ENCODE measurements around the gene ERC2.
A peak's percentile ranks its signal among the peaks of the same experiment; 100 is the strongest.
"Not testable (repeated sequence)": the region's sequence is repeated elsewhere in the genome, so short reads cannot be mapped to it uniquely, and the experiment has no call there.

The ERC2 gene

DNA sequence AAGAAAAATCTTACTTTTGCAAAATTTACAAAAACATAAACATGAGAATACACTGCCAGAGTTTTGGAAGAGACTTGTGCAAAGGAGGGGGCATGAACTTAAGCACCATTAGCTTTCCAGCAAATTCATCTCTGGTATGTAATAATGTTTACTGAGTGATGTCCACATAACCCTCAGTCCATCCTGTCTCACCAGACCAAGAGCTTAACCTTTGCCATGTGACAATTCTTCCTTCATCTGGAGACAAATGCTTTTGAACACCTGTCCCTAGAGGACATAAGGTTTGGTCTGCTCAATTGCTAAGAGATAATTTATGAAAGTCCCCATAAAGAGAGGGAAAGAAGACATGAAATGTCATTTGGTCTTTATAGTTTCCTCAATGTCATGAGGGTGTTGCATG, 412.3 kb downstream of the ERC2 start:
- DNase-seq, result no peak

DNA sequence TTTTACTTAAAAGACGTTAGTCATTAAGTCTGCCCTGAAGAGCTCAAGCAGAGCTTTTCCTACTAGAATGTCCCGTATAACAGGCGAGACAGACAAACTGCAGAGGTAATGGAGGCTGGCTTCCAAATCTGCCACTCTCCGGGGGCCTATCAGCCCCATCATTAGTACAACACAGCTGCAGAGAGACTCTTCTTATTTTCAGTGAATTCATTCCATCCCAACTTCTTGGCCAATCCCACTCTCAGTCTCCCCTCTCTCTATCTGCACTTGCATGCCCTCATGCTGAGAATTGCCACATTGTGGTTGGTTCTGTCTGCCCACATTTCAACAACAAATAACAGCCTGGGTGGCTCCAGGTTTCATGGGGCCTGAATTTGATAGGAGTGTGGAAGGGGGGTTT, 412.7 kb downstream of the ERC2 start:
- DNase-seq, result no peak

DNA sequence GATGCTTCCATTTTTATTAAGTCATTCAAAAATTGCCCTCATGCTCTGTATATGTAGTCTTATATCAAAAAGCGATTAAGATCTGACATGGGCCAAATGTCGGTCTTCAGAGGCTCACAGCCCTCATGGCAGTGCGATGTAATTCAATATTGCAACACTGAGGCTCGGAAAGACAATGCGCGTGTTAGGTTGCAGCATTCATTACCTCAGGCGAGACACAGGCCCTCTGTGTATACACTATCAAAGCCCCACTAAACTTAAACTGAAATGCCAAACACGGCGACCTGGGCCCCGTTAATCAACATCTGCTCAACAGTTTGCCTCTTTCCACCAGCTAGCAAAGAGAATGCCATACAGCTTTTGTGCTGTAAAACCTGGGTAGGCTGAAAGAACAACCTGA, 413.4 kb downstream of the ERC2 start:
- DNase-seq, result no peak

DNA sequence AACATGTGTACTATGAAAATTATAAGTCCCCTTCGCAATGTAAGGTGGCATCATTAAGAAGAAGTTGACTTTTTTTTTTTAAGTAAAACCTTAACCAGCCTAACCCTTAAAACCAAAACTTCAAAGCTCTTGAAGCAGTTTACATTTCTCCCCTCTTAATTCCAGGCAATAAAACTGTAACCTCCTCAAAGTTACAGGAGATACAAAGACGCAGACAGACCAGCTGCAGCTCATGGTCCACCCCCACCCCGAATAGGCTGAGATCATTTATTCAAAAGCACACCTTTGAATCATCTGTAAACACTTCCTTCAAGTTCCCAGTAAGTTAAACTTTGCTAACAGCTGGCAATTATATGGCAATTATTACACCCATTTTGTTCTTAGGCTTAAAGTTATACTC, 414.5 kb downstream of the ERC2 start:
- DNase-seq, result no peak

DNA sequence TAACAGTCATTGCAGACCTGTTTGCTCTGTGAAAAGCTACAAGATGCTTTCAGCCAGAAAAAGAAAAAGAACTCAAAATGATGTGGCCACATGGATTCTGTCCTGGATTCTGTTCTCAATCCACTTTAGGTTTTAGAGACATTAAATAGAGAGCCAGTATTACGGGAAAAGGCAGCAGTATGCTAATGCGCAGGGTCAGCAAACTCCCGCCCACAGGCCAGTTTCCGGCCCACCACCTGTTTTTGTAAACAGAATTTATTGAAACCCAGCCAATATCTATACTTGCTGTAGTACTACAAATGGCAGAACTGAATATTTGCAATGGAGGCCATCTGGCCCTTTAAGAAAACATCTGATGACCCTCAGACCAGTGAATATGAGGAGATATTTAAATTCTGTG, 416.1 kb downstream of the ERC2 start:
- DNase-seq, result no peak

DNA sequence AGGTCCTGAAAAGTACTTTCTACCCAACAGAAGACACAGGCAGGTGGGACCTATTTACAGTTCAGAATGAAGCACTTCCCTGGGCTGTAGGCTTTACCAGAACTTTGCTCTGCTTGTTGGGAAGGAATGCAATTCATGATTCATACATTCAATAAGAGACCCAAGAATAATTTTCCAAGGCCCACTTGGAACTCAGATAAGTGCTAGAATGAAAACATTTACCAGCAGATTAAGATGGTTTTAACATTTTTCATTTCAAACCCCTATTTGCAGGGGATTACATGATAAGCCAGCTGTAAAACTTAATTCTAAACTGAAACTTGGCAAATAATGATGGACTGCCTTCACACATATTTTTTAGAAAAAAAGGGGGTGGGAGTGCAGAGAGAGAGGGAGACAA, 417.2 kb downstream of the ERC2 start:
- no peak for DNase-seq

DNA sequence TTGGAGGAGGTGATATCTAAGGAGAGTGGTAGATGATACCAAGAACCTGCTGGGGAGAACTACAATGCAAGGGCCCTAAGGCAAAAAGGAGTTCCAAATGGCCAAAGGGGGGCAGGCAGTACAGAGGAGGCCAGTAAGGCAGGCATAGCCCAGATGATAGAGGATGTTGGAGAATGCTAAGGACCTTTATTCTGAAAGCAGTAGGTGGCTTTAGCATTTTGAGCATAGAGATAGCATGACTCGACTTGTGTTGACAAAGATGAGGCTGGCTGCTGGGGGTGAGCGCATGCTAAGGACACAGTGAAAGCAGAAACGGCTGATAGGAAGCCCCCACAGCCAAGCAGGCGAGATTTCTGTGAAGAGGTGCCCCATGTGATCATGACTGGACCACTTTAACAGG, 419.3 kb downstream of the ERC2 start:
- no peak for DNase-seq

DNA sequence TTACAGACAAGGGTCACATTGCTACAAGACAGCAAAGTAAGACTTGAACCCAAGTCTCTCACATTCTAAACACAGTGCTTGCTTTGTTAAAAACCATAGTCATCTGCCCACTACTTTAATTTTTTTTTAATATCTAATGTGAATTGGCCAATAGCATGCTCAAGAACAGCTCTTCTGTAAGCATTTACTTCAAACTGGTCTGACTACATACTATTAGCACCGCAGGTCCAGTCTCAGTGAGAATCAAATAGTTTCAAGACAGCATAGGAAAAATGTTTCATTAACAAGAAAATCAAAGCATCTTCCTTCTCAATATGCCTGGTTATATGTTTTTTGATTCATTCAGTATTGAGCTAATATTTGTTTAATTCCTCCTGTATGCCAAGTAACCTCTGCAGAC, 419.9 kb downstream of the ERC2 start:
- no peak for DNase-seq

DNA sequence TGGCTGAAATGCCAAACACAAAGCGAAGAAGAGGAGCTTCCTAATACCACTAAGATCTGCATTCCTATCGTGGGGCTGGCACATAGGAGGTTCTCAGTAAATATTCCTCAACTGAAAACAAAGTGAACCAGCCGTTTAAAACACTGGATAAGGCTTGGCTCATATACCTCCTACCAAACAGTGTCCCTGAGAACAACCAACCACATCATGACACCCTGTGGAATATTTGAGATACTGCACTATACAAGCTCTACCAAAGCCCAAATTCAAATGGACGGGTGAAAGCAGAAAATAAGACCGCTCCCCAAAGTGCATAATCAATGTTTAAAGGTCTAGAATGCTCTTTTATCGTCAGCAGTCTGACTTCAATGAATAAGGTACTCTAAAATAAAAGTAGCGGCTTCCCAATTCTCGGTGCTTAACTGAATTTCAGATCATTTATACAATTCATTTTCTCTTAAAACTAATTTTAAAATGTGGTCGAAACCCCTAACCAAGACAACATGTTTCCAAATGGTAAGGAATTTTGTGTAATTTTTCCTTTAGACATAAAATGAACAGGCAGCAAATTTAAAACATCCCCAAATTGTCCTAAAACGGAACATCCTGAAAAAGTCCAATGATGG, 425.8 kb downstream of the ERC2 start:
- peak in 1 of 4 experiments; percentile 5 for DNase-seq

DNA sequence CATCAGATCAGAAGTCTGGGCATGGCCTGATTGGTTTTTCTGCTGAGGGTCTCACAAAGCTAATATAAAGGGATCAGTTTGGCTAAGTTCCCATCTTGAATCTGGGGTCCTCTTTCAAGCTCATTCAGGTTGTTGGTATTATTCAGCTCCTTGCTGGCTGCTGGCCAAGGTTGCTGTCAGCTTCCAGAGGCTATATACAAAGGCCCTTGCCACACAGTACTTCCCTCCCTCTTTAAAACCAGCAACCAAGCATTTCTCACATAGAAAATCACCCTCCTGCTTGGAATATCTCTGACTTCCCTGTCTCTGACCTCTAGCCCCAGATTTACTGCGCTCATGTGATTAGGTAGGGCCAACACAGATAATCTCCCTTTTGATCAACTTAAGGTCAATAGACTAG, 442.9 kb downstream of the ERC2 start:
- no peak for DNase-seq

DNA sequence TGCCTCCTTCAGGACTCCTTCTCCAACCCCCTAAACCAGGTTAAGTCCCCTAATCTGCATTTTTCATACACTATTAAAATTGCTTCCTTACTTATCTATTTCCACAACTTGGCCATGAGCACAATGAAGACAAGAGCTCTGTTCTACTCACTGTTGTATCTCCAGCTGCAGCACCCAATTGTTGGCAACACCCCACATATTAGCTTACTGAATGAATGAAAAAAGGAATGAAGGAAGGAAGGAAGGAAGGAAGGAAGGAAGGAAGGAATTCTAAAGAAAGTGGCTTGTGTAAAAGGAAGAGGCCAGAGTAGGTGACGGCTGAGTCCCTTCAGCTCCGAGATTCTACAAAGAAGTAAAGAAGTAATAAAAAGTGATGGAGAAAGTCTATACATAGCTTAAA, 444.7 kb downstream of the ERC2 start:
- DNase-seq, result no peak

DNA sequence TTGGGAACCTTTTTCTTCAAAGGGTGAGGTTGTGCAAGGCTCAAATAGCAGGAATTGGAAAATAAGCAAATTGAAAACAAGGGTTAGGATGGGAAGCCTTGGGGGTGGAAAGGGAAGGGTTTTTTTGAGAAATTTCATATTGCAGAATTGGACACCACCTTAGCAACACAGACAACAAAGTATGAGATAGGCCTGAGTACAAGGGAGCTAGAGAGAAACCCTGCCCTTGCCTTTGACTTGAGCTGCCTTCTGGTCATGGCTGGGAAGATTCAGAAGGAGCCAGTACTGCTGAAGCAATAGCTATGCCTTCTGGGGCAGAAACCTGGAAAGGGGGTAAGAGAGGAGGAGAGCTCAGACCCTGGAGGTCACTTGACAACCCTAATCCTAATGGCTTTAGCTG, 445.6 kb downstream of the ERC2 start:
- DNase-seq, result no peak

DNA sequence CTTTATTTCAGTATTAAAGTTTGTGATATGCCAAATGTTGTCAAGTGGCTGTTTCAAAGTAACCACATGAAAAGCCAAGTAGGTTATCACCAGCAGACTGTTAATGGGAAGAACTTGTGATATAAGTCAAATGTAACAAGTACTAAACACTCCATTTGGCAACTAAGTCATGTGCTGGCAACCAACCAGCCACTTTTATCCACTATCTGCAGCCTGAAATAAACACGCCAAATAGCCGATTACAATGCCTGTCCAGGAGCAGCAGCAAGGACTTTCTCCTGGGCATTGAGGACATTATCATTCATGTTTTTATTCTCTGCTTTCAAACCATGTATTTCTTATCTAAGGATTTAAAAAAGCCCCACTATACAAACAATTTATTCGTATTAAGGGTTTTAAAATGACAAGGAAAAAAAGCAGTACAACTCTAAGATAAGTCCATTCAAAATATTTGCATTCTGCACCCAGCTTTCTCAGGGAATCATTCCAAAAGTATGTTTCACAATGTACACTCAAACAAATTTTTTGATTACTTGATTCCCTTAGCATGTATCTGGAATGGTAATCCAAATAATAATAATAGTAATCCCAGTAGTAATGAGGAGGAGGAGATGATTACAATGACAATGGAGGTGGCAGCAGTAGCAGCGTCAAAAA, 448.6 kb downstream of the ERC2 start:
- DNase-seq, result no peak

DNA sequence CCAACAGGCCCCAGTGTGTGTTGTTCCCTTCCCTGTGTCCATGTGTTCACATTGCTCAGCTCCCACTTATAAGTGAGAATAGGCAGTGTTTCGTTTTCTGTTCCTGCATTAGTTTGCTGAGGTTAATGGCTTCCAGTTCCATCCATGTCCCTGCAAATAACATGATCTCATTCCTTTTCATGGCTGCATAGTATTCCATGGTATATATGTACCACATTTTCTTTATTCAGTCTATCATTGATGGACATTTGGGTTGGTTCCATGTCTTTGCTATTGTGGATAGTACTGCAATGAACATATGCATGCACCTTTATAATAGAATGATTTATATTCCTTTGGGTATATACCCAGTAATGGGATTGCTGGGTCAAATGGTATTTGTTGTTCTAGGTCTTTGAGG, 452.9 kb downstream of the ERC2 start:
- not testable (repeated sequence) for DNase-seq

DNA sequence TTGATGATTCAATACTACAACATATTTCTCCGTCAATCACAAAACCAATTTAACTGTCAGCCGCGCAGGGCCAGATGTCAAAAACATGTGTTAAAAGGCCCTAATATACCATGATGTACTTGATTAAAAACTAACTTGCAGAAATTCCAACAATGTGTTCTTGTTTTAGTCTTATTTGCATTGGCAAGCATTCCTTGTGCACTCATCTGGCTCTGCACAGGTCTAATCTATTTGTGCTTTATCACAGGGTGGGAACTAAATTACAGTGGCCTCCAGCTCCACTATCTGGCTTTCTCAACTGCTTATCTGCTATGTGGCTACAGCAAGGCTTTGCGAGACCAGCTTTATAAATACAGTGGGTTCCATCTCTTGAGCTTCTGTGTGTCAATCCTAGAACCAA, 455.5 kb downstream of the ERC2 start:
- no peak for DNase-seq

DNA sequence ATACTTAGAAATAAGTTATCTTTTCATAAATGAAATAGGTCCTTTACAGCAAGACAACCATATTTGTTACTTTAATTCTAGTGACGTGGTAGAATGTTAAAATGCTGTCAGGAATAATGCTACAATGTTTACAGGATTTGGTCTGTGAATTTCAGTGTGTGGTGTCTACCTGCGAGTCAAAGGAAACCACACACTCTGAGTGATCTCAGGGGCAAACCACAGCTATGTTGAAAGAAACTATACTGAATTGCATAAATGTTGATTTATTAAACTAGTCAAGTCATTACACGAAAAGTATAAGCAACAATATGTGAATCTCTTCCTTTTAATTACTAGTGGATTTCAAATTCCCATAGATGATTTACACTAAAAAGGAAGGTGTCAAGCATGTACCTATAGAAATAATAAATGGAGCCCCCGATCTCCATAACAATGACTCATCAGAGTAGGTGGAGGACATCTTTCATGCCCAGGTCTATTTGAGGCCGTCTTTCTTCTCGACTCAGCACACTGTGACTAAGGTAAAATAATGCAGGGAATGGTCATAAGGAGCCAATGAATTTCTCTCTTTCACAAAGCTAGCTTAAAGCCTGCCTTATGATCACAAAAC, 463.0 kb downstream of the ERC2 start:
- no peak for DNase-seq

DNA sequence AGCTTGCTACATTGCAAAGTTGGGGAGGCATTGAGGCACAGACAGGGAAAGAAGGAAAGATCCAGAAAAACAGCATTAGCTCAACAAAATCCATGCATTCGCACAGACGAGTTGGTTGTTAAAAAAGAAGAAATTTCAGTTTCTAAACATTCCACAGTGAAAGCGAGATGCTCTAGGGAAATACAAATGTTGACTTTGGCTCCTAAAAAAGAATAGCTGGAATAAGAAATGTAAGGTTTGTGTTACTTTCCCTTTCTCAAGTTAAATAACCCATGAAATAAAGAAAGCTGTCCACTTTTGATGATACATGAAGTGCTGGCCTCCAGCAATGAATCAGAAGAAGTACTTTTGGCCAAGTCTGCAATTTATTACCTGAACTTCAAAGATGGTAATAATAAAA, 465.1 kb downstream of the ERC2 start:
- no peak for DNase-seq

DNA sequence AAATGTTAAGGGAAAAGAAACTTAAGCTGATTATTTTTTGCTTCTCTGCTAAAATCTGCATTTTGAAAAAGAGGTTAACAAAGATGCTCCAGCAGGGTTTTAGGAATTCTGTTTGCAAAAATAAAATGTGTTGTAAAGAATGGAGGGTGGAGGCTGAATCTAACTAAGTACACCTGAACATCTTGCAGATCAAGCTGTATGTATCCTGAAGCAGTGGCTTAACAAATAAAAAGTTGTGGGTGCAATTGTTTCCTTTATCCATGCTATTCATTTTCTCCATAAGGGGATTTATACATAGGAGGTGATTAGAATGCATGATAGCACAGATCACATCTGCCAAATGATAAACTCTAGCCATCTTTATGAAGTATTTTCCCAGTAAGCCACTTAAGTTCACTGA, 466.3 kb downstream of the ERC2 start:
- DNase-seq, result no peak

DNA sequence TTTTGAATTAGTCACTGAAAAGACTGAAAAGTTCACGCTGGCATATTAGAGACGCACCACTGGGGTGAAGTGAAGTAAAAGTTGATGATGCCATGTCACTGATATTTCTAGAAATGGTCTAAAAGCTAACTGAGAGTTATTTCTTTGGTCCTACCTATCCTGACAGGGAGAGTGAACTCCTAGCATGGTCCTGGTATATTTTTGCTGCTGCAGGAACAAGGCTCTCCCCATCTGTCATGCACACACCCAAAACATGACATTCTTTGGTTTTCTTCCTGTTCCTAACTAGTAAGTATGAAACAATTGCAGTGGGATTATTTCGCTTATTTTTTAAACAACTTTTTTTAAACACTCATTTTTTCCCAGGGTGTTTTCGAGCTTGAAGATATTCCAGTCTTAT, 466.7 kb downstream of the ERC2 start:
- no peak for DNase-seq

DNA sequence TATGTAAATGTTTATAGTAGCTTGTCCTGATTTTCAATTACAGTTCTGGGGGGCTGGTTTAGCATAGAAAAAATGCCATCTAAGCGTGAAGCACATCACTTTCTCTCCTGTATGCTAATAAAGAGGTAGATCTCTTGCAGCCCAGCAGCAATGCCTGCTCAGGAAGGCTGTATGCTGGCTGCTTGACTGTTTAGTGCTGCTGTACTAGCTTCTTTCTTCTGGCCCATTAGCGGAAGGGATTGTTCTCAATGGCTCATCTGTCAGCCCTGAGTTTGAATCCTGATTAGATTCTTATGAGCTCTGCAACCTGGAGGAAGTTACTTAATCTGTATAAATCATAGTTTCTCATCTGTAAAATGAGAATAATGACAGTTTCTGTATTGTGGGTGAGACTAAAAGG, 478.9 kb downstream of the ERC2 start:
- DNase-seq, result no peak

DNA sequence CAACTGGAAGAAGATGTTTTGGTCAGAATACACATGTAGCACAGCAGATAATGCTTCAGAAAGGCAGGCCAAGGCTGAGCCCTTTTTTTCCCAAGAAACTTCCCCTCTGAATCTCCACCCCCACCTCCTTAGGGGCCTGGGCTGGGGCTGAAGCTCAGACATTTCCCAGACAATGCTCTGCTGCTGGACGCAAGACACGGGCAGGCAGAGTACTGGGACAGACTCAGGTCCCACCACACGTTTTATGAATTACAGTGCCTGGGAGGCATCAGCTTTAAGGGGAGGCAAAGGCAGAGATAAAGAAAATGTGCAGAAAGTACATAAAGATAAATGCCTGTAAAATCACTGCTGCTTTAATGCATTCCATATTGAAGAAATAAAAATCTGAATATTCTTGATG, 479.4 kb downstream of the ERC2 start:
- DNase-seq, result no peak

DNA sequence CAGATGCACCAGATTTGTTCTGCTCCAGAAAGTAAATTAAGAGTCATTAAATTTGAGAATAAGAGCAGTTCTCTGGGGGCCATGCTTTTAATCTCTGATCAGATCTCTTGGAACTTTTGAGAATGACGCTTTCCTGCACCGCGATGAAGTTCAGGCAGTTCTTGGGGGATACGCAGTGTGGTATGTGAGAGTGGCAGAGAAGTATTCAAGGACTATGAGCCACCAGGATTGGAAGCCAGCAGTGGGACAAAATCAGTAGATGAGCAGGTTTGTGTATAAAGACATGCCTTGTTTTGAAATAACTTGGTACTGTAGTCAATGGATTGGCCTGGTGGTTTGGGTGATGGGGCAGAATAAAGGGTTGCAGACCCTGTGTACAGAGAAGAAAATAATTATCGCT, 483.6 kb downstream of the ERC2 start:
- no peak for DNase-seq

DNA sequence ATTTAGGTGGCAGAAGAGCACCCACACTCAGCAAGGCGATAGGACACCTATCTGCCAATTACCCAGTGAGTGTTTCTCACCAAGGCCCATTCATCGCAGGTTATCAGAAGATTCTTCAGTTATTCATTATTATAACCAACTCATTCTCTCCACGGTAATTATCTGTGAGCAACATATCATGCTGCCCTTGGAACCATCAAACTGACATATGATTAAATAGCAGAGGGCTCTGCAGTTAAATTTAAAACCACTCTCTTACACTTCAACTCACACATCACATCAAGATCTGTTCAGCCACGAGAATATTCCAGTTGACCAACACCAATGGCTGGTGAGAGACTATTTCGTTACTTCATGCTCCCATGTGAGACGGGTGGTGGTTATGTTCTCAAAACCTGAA, 489.3 kb downstream of the ERC2 start:
- DNase-seq, result no peak

DNA sequence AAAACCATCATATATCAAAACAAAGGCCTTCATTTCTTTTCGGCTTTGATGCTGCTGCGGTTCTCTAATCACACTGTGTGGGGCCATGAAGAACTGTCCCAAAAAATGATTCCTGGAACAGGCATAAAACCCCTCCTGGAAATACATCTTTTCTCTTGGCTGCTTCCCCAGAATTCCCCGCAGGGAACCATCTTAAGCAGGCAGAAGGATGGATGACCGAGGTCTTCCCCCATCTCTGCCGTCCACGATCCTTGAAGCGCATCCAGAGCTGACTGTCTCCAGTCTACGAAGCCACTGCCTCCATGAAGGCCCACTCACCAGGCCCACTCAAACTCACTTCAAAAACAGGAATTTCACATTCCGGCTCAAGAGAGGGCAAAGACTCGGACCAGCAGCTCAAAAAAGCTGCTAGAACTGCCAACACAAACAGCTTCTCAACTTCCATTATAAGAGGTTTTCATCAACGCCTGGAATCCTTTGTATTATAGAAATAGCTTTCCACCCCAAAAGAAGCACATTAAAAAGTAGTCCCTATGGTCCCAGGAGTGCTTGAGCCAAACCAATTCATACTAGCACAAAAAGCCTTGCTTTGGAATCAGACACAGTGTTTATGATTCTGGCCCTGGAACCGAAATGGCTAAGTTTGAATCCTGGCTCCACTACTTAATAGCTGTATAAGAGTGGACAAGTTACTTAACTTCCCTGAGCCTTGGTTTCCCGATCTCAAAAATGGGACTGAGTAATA, 493.7 kb downstream of the ERC2 start:
- DNase-seq, result no peak

All from suppressor macrophage (primary cell).